Posterior vena cava (tissue), 2 donors: ENCODE measurements around the gene COLQ. TPM values are rescaled to one million over a fixed set of nuclear protein-coding genes. Genes with fewer than 3 reads are reported as not detected.
"Not testable (repeated sequence)": the region's sequence is repeated elsewhere in the genome, so short reads cannot be mapped to it uniquely, and the experiment has no call there.

Source experiments
- DNase-seq: peaks from one replicate; pipeline ENCODE4 v3.0.0-alpha.2; 2020; ENCODE audit warnings: low spot score
- intact Hi-C, 2 donors: fragments of 100-400 bp; cut with DNase I; formaldehyde crosslinking; loops; one replicate each; pipeline versions ENCODE4 v1.14.1 to v1.14.2; 2022 to 2023
- total RNA-seq, 2 donors: library from RNA; stranded (reverse); fragmentation: NEBNext Ultra II Directional; extraction: Animal tissue kit (Norgen Biotek cat#: 25700); gene quantifications; one replicate each; pipeline ENCODE4 v1.2.1, GENCODE V29; 2021
- donor health status: DM: yes; HTN: yes; CAD: no.
- donor health status: DM: yes; HTN: yes; CAD: no.

The COLQ gene
- total RNA-seq, 2 donors from 2014 or later = 2.2 to 2.8 TPM

DNA sequence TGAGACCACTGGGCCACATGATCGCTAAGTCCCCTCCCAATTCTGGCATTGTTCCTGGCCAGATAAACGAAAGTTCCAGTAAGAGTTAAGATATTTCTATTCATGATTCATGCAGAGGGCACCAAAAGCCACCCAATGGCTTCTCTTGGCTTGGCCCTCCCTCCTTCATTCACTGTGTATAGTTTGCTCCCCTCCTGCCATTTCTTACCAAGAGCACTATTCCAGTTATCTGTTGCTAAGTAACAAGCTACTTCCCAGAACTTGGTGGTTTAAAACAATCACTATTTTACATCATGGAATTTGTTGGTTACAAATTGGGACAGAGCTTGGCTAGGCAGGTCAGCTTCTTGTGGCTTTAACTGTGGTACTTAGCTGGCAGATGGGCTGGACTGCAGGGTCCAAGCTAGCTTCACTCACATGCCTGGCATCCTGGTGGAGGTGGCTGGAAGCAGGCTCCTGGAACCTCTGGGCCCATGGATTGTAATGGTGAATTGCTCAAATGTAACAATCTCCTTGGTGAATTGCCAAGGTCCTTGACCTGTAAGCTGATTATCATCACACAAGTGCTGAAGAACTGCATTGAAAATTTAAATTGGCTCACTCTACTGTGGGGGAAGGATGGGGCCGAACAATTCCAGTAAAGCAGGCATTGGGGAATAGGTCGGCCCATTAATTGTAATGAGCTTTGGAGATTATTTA is 77.5 kb downstream of the COLQ start:
- intact Hi-C loops = no loop called here
- DNase-seq = no peak

DNA sequence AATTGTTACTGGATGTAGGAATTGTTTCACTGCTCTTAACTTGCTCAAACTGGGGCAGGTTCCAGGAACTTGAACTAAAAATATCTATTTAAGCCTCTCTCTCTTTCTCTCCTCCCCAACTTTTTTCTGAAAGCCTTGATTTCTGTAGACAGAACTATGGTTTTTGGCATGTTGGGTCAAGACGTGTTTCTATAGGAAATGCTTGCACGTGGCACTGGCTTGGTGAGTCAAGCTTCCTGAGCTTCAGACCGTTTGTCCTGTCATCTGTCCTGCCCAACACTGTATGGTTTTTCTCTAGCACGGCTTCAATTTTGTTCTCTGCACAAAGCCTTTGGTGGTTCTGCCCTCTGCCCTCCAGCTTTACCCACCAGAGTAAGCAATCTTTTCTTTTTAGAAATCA is 80.6 kb downstream of the COLQ start:
- no peak for DNase-seq
- intact Hi-C loops = no loop called here

DNA sequence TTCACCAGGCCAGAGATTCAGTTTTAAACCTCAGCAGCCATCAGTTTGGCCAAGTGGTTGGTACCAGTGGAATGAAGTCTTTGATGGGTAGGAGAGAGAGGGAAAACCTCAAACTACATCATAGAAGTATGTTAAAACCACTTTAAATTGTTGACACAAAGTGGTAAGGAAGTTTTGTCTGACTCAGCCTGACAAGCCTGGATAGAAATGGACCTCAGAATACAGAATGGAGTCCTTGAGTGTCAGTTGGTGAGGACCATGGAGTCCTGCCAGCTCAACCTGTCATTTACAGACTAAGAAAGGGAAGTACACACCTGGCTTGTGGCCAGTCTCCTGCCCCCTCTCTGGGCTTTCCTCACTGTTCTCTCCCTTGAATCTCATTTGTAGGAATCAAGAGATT is 82.0 kb downstream of the COLQ start:
- intact Hi-C loops = loop anchor here (10.0 kb wide), 2 partner anchors 115 to 125 kb away; no protein-coding TSS in a partner anchor

DNA sequence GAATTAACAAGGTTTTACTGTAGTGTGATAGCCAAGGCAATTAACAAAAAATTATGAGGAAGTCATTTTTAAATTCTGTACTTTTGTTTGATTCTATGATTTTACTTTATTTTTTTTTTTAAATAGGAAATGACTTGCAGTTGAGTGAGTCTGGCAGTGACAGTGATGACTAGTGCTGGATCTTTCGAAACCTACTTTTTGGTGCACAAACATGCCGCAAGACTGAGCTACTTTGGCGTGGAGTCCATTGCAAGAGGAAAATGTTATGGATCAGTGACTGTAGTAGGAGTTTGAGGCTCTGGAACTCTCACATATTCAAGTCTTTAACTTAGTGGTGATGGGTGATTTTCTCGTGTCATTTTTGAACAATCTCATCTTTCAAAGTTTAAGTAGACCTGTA is 82.5 kb downstream of the COLQ start:
- intact Hi-C loops = loop anchor here (10.0 kb wide), 2 partner anchors 116 to 126 kb away; no protein-coding TSS in a partner anchor

More for the DNA sequence above, 82.0 kb downstream of the COLQ start:
- DNase-seq = no peak

DNA sequence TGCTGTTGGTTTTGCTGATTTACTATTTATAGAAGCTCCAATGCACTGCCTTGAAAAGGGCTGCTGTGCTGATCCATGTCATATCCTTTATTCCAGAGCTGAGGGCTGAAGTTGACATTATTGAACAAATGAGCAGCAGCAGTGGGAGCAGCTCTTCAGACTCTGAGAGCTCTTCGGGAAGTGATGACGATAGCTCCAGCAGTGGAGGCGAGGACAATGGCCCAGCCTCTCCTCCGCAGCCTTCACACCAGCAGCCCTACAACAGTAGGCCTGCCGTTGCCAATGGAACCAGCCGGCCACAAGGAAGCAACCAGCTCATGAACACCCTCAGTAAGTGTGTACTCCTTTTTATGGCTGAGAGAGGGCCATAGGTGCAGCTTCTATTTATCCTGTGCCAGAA is 85.3 kb downstream of the COLQ start:
- DNase-seq = no peak
- intact Hi-C loops = loop anchor here (10.0 kb wide), 2 partner anchors 119 to 129 kb away; no protein-coding TSS in a partner anchor

More for the DNA sequence above, 82.5 kb downstream of the COLQ start:
- DNase-seq = no peak

DNA sequence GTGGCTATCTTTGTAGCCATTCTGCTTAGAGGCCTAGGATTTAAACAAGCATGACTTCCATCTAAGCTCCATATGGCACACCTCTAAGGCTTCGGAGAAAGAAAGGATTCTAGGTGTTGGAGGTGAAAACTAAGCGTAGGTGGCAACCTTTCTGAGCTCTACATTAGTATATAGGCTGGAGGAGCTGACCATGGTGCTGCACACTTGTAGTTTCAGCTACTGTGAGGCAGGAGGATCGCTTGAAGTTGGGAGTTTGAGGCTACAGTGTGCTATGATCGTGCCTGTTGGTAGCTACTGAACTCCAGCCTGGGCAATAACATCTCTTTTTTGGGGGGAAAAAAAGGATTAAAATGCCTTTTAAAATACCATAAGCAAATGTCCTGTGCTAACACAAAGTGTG is 86.8 kb downstream of the COLQ start:
- intact Hi-C loops = loop anchor here (10.0 kb wide), 2 partner anchors 120 to 130 kb away; no protein-coding TSS in a partner anchor
- DNase-seq = no peak

DNA sequence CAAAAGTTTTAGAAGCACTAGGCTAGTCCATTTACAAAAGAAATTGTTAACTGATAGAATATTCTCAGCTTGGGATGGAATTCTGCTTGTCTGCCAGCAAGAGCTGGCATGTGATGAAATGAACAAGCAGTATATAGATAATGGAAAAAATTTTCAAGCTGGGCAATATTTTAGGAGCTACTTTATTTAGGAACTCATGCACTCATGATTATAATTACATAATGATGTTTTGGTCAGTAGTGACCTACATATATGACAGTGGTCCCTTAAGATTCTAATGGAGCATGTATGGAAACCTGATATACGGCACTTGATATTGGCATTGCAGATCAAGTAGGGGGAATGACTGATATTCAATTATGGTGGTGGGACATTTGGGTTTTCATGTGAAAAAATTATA is 88.0 kb downstream of the COLQ start:
- intact Hi-C loops = loop anchor here (2.0 to 10.0 kb wide), 3 partner anchors 73 to 131 kb away; no protein-coding TSS in a partner anchor
- no peak for DNase-seq

DNA sequence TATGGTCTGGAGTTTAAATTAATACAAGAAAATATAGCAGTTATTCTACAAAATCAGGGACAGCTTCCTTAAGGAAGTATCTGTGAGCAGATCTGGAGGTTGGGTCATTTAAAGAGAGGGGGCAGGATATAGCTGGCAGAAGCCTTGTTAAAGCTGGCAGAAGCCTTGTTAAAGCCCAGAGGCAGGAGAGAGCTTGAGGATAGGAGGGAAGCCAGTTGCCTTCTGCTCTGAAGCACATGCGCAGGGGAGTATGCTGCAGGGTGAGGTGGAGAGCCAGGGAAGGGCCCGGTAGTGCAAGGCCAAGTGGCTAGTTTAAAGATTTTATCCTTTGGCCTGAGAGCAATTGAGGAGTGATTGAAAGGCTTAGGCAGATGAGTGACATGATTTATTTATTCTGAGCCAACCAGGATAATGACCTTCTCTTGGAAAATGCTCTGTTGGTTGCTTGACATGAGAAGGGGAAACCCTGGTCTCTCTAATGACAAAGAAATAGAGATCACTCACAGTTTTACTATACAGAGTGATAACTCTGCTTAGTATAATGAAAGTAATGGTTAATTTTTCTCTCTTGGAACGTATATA is 90.2 kb downstream of the COLQ start:
- DNase-seq = no peak
- intact Hi-C loops = loop anchor here (10.0 kb wide), 2 partner anchors 123 to 133 kb away; no protein-coding TSS in a partner anchor

DNA sequence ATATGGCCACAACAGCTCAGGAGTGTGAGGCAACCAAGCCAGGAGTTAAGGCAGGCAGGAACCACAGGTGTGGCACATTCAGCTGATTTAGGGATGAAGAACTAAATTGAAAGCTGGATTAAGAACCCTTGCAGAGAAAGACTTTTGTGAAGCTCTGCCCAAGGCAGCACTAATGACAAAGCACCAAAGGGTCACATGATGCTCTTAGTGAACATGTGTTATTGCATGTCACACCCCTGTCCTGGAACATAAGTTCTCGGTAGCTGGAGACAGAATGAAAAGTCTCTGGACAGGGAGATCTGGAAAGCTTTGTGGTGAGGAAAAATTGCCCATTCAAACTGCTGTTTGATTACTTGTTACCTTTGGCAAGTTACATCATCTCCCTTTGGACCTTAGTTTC is 90.9 kb downstream of the COLQ start:
- intact Hi-C loops = loop anchor here (10.0 kb wide), 2 partner anchors 124 to 134 kb away; no protein-coding TSS in a partner anchor

DNA sequence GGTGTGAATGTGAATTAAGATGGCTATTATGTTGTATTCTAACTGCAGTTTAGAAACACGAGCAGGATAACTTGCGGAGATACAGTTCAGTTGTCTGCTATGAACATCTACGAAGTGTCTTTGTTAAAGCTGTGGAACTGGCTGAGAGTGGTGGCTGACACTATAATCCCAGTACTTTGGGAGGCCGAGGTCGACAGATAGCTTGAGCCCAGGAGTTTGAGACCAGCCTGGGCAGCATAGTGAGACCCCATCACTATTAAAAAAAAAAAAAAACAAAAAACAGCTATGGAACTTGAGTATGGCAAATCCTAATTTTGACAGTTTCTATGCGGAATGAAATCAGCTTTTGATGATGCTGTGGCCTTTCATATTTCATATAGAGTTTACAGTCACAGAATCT is 92.4 kb downstream of the COLQ start:
- DNase-seq = no peak
- intact Hi-C loops = no loop called here

More for the DNA sequence above, 90.9 kb downstream of the COLQ start:
- DNase-seq = no peak

DNA sequence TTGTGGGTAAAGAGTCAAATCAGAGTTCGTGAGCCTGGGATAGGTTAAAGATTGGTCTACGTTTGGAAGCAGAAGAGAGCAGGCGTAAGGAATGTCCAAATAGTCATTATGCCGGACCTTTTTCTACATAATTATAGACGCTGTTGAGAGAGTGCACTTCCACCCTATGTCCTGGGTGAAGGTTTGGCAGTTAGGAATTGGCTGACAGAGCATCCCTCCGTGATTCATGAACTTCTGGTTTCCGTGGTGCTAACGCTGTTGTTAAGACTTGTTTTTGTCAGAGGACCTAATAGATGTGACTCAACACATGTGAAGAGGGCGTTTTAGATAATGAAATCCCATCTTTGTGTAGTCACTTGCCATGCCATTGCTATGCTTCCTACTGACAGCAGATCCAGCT is 93.0 kb downstream of the COLQ start:
- no peak for DNase-seq
- intact Hi-C loops = no loop called here

DNA sequence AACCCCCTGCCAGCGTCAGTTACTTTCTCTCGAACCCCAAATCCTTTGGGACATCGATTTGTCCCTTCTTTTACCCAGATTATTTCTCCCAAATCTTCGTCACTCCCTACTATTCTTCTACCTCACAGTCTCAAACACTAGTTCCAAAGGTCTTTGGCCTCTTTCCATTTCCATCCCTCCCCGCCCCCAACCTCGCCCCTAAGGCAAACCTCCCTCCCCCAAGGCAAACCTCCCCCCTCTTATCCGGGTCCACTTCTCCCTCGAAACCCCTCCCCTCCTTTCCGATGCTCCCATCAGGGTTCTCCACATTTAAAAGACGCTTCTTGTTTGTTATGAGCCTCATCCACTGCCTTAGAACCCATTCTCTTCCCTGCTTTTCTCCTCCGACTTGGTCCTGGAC is 93.5 kb downstream of the COLQ start:
- DNase-seq = no peak
- intact Hi-C loops = no loop called here

DNA sequence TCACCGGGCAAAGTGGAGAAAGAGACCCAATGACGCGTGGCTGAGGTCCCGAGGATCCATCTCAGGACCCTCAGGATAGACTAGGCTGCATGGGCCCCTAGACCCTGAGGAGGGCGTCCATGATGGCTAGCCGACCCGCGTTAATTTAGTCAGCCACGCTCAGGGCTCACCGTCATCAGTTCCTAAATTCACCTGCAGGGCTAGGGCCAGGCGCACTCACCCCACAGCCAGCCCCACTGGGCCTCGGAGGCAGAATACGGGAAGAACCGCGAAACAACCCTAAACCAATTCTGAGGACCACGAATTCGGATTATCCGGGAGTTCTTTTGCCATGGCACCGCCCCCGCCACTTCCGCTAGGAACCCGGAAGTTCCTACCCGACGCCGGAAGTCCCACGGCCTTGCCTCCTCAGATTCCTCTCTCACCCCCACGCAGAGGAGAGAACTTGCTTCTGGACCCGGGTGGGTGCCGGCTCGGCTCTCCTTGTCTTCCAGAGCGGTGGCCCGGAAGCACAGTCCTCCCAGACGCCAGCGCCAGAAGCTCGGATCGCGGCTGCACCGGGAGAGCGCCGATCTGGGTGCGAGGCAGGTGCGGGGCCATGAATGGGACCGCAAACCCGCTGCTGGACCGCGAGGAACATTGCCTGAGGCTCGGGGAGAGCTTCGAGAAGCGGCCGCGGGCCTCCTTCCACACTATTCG is 94.2 kb downstream of the COLQ start, which contains the start of the genes EAF1 and METTL6:
Gene EAF1, plus strand, starts transcription at position 417 of the 699 bp plus-strand sequence. Its CDS starts 182 bp downstream, at position 599.
Gene METTL6, minus strand, starts transcription at position 363 of the 699 bp plus-strand sequence. CDS start 1,033 bp downstream, outside the sequence.
- intact Hi-C loops = no loop called here
- peak; percentile 95 for DNase-seq

DNA sequence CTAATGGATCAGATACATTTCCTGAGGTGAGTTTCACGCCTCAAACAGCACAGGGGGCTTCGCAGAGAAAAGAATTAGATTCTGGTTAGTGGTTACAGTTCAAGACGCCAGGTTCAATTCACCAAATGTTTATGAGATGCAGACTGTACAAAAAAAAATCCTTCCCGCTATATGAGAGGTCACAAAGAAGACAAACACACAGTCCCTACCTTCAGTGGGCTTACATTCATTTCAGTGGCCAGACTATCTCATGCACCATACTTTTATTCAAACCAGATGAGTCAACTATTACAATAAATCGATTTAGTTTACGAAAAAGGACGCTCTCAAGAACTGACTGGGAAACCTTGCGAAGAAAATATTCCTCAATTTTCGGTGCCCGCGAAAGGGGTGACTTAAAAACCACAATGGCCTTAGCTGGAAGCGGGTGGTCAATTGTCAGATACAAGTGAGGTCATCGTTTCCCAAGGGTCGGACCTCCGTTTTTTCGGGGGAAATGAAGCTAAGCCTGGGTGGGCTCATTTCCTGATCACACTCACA is 94.9 kb downstream of the COLQ start:
- intact Hi-C loops = no loop called here

DNA sequence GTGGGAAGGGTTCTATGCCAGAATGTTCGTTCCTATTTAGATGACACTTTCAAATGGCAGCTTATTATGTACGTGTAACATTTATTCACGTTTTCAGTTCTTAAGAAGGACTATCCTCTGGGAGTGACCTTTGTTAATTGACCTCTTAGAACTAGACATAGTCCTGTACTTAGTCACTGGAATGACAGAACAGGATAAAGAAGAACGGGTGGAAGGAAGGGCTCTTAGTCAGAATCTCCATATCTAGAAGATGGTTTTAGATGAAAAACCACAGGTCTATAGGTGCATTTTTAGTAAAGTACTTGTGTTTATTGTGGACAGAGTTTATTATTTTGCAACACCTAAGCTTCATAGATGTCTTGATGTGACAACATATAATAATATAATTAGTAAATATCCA is 100.6 kb downstream of the COLQ start:
- no peak for DNase-seq
- intact Hi-C loops = no loop called here

More for the DNA sequence above, 94.9 kb downstream of the COLQ start:
- DNase-seq = no peak

DNA sequence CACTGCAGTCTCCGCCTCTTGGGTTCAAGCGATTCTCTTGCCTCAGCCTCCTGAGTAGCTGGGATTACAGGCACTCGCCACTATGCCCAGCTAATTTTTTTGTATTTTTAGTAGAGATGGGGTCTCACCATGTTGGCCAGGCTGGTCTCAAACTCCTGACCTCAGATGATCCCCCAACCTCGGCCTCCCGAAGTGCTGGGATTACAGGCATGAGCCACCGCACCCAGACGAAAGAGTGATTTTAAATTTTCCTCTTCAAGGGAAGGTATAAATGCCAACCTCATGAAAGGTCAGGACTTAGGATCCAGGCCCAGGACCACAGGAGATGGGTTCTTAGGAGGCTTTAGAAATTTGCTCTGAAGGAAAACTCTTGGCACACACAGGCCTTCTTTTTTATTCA is 110.5 kb downstream of the COLQ start:
- DNase-seq, intact Hi-C loops: not testable (repeated sequence)

DNA sequence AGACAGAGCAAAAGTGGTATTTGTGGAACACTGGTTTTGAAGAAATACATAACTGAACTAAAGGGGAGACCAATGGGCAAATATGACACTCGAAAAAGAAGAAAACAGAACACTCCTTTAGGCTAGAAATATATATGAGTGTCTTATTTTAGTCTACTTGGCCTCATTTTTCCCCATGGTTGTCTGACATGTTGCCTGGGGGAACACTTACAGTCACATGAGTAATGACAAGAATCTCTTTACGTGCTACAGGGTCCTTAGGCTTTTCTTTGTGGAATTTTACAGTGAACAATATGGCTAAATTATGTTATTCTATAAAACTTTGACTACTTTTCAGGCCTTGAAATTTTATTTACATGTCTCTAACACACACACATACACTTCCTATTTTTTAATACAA is 111.7 kb downstream of the COLQ start:
- intact Hi-C loops = loop anchor here in 1 of 2 donors (10.0 kb wide), 1 partner anchor 205 kb away; the partner anchor contains the start of gene CAPN7
- DNase-seq = no peak

DNA sequence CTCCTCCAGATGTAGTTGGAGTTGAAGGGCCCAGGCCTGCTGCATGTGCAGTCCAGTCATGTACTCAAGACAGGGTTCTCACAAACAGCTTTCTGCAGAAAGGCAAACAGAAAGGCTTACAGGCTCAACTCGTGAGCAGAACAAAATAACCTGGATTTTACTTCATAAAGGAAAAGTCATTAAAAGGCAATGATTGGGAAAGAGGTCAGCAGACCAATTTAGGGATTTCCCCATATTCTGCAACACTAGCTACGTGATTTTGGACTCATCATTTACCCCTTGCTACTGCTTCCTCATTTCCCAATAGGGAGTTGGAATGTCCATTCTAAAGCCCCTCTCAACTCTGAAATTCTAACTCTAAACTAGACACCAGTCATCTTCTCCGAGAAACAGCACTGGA is 112.3 kb downstream of the COLQ start:
- intact Hi-C loops = loop anchor here in 1 of 2 donors (10.0 kb wide), 1 partner anchor 204 kb away; the partner anchor contains the start of gene CAPN7
- DNase-seq = no peak

DNA sequence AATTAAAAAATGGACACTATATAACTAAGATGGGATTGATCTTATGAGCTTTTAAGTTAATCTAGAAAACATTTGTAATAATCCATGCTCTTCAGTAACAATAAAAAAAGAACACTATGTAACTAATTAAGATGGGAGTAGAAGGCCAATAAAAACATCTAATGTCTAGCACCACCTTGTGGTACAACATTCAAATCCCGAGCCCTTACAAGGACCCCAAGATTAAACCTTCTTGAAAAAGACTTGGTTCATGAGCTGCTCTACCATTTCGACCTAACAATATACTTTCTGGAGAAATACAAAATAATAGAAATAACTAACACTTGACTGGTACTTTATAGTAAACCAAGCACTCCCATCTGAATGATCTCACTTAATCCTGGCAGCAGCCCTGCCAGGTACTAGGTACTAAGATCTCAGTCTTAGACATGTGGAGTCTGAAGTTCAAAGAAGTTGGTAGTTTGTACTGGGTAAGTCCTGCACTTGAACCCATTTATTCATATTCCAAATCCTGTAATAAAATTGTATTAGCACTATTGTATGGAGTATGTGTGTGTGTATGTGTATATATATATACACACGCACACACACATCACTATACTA is 116.0 kb downstream of the COLQ start:
- intact Hi-C loops = loop anchor here in 1 of 2 donors (10.0 kb wide), 1 partner anchor 201 kb away; the partner anchor contains the start of gene CAPN7
- DNase-seq = no peak
